GM12878 (cell line): ENCODE measurements around the gene CTBP1. TPM values are rescaled to one million over a fixed set of nuclear protein-coding genes. Genes with fewer than 3 reads are reported as not detected.

ENCODE experiments used
- ATAC-seq: fragments of 200-7000 bp; cut with Tn5 transposase; 3 replicates; pipeline ENCODE4 v1.9.1; 2020; ENCODE audit warnings: mild to moderate bottlenecking, moderate library complexity
- BruUV-seq: library from RNA; stranded (reverse); fragments of 400-500 nt; replicated peaks from 2 replicates; lab custom pipeline; 2021; lab: Mats Ljungman, UMichigan
- CTCF ChIA-PET: fragments of 300-600 bp; sonication (Branson Sonifier 250); formaldehyde crosslinking; extraction: SDS; loops from one replicate; lab custom pipeline; 2021; ENCODE audit warnings: inconsistent platforms; lab: Yijun Ruan, JAX
- POLR2A ChIA-PET: fragments of 350-600 bp; formaldehyde crosslinking; extraction: SDS; loops from one replicate; lab custom pipeline; 2021; ENCODE audit warnings: inconsistent platforms; lab: Charles Lee
- RAD21 ChIA-PET: fragments of 300-600 bp; sonication (Branson Sonifier 250); formaldehyde crosslinking; loops from one replicate; lab custom pipeline; 2023; ENCODE audit warnings: antibody characterized with exemption; ENCODE audit not compliant: unreplicated experiment; lab: Charles Lee
- SMC1A ChIA-PET: fragments of 300-600 bp; sonication (Branson Sonifier 250); formaldehyde crosslinking; loops from one replicate; lab custom pipeline; 2023; ENCODE audit not compliant: unreplicated experiment, uncharacterized antibody; lab: Charles Lee
- DNase-seq: peaks from one replicate; pipeline ENCODE4 v3.0.0-alpha.2; 2011; ENCODE audit warnings: low read depth, low spot score
- FAIRE-seq: peaks from 3 replicates; lab custom pipeline; 2011; peaks lifted over from hg19 to GRCh38; lab: Jason Lieb, UNC
- H2AFZ ChIP-seq: 2 replicates; pipeline ENCODE4 v1.6.0; 2011; ENCODE audit warnings: low read depth, low read length, control low read depth; ENCODE audit not compliant: control insufficient read depth
- H3K27ac ChIP-seq: 2 replicates; pipeline ENCODE4 v1.5.1; 2011; ENCODE audit warnings: control low read depth; ENCODE audit not compliant: control insufficient read depth, insufficient read depth
- H3K27me3 ChIP-seq, 2 experiments: replicated peaks in 1 of 2; 2 replicates each; pipeline versions ENCODE4 v1.6.0 to v1.6.1; 2011; ENCODE audit warnings: low read length in 1 of 2; ENCODE audit not compliant: control insufficient read depth in 2 of 2, insufficient read depth in 2 of 2
- H3K36me3 ChIP-seq, 2 experiments: 2 replicates each; pipeline ENCODE4 v1.5.1; 2011; ENCODE audit warnings: low read length in 1 of 2; ENCODE audit not compliant: control insufficient read depth in 2 of 2, insufficient read depth in 2 of 2
- H3K4me1 ChIP-seq: 2 replicates; pipeline ENCODE4 v1.6.1; 2011; ENCODE audit warnings: mild to moderate bottlenecking, low read length, moderate library complexity, mixed read lengths; ENCODE audit not compliant: control insufficient read depth, insufficient read depth
- H3K4me2 ChIP-seq: 2 replicates; pipeline ENCODE4 v1.6.0; 2011; ENCODE audit warnings: control low read depth; ENCODE audit not compliant: control insufficient read depth, insufficient read depth
- H3K4me3 ChIP-seq: fragments of 200-600 bp; sonication (generic); 2 replicates; pipeline ENCODE4 v1.5.1; 2016
- H3K79me2 ChIP-seq: 2 replicates; pipeline ENCODE4 v1.6.0; 2011; ENCODE audit warnings: low read length; ENCODE audit not compliant: control insufficient read depth, insufficient read depth
- H3K9ac ChIP-seq: 2 replicates; pipeline ENCODE4 v1.8.0; 2011; ENCODE audit warnings: low read length, control low read depth, mixed read lengths; ENCODE audit not compliant: control insufficient read depth, insufficient read depth
- H3K9me3 ChIP-seq: replicated peaks from 3 replicates; pipeline ENCODE4 v1.5.1; 2011; ENCODE audit warnings: mild to moderate bottlenecking, low read length; ENCODE audit not compliant: control insufficient read depth, insufficient read depth
- H4K20me1 ChIP-seq: 2 replicates; pipeline ENCODE4 v1.6.0; 2011; ENCODE audit not compliant: control insufficient read depth, insufficient read depth
- CUX1 ChIP-seq: IDR thresholded peaks from 2 replicates; pipeline ENCODE4 v1.6.1; 2012; ENCODE audit warnings: improper control_type of control experiment, low read depth, low read length; ENCODE audit not compliant: insufficient replicate concordance
- EGR1 ChIP-seq, 2 experiments: IDR thresholded peaks; 1 replicate in 1 of 2; 2 replicates in 1 of 2; pipeline ENCODE4 v1.6.1; 2011 to 2012; ENCODE audit warnings: low read depth in 2 of 2, low read length in 2 of 2, borderline replicate concordance in 1 of 2, mild to moderate bottlenecking in 1 of 2, moderate library complexity in 1 of 2
- ETV6 ChIP-seq, 2 experiments: fragments of 450-650 bp in 1 of 2; IDR thresholded peaks in 1 of 2; conservative IDR thresholded peaks in 1 of 2; 2 replicates each; pipeline ENCODE4 v1.6.1; 2014; ENCODE audit warnings: antibody characterized with exemption in 1 of 2, borderline replicate concordance in 1 of 2, low read depth in 1 of 2, mild to moderate bottlenecking in 1 of 2, moderate library complexity in 1 of 2
- FOS ChIP-seq: IDR thresholded peaks from 3 replicates; pipeline ENCODE4 v1.6.1; 2011; ENCODE audit warnings: borderline replicate concordance; ENCODE audit not compliant: insufficient read length; ENCODE audit errors: extremely low read depth
- IKZF2 ChIP-seq, 2 experiments: fragments of 450-650 bp; IDR thresholded peaks; 2 replicates each; pipeline ENCODE4 v1.6.1; 2017; ENCODE audit warnings: mild to moderate bottlenecking in 2 of 2, moderate library complexity in 2 of 2
- JUND ChIP-seq: IDR thresholded peaks from 2 replicates; pipeline ENCODE4 v1.6.1; 2012; ENCODE audit warnings: low read depth, mild to moderate bottlenecking, low read length, improper control_type of control experiment, moderate library complexity
- KLF5 ChIP-seq: fragments of 450-650 bp; IDR thresholded peaks from 2 replicates; pipeline ENCODE4 v1.6.1; 2014; ENCODE audit warnings: mild to moderate bottlenecking; ENCODE audit not compliant: partially characterized antibody
- MYC ChIP-seq: IDR thresholded peaks from 2 replicates; pipeline ENCODE4 v1.6.1; 2011; ENCODE audit warnings: mild to moderate bottlenecking, low read length, moderate library complexity, inconsistent platforms; ENCODE audit not compliant: insufficient read depth, insufficient replicate concordance, insufficient read length, severe bottlenecking
- NKRF ChIP-seq: fragments of 450-650 bp; conservative IDR thresholded peaks from 2 replicates; pipeline ENCODE4 v1.6.1; 2017; ENCODE audit warnings: mild to moderate bottlenecking, moderate library complexity
- NR2F1 ChIP-seq: fragments of 450-650 bp; conservative IDR thresholded peaks from 2 replicates; pipeline ENCODE4 v1.6.1; 2017; ENCODE audit warnings: mild to moderate bottlenecking
- RAD21 ChIP-seq: IDR thresholded peaks from 2 replicates; pipeline ENCODE4 v1.6.1; 2011; ENCODE audit warnings: mild to moderate bottlenecking, low read depth, low read length, moderate library complexity; ENCODE audit not compliant: insufficient read depth
- SIN3A ChIP-seq: IDR thresholded peaks from 2 replicates; pipeline ENCODE4 v1.6.1; 2012; ENCODE audit warnings: low read depth, low read length, improper control_type of control experiment
- ZNF622 ChIP-seq: fragments of 450-650 bp; IDR thresholded peaks from 2 replicates; pipeline ENCODE4 v1.6.1; 2017; ENCODE audit warnings: mild to moderate bottlenecking, inconsistent platforms
- WGBS: methylation state at CpG from one replicate; pipeline ENCODE4 v1.1.6; 2016; ENCODE audit warnings: low lambda C conversion rate; ENCODE audit not compliant: insufficient replicate concordance, insufficient coverage; ENCODE audit errors: missing lambda C conversion rate; 5-methylcytosine and 5-hydroxymethylcytosine counted together
- in situ Hi-C: fragments of 300-500 bp; cut with MboI; formaldehyde crosslinking; loops from 9 replicates; pipeline ENCODE4 v1.14.3; 2018; ENCODE audit warnings: mixed read lengths
- intact Hi-C: fragments of 100-400 bp; cut with micrococcal nuclease; formaldehyde crosslinking; loops from one replicate; pipeline ENCODE4 v1.14.2; 2022; ENCODE audit not compliant: unreplicated experiment
- polyA plus RNA-seq, 11 experiments: library from polyadenylated mRNA; depleted of rRNA in 4 of 11; unstranded in 6 of 11; stranded (reverse) in 5 of 11; fragments of >200 nt; fragmentation: Nextera tagmentation in 4 of 11; fragmentation: Illumina TruSeq in 1 of 11; extraction: Ambion mirVana in 4 of 11; extraction: Trizol in 1 of 11; gene quantifications; 1 replicate in 1 of 11; 2 replicates in 10 of 11; pipeline versions ENCODE4 v1.2.1 to v1.2.3, GENCODE V29; 2011 to 2016; ENCODE audit warnings: inconsistent platforms in 2 of 11, missing spikeins in 2 of 11, low read depth in 1 of 11
- total RNA-seq, 4 experiments: library from RNA; depleted of rRNA in 3 of 4; stranded (reverse); fragments of >200 nt in 3 of 4; fragmentation: Illumina TruSeq in 1 of 4; extraction: Trizol in 1 of 4; gene quantifications; 2 replicates each; pipeline versions ENCODE4 v1.2.1 to v1.2.3, GENCODE V29; 2013 to 2021

The CTBP1 gene
- total and polyA plus RNA-seq, 10 of the 15 experiments (the other 5 are each of a cell fraction or from before 2014, with no cell fraction given), result 7.4 to 182 (median 63.1) TPM

- DNase-seq, result no peak
- H3K9ac ChIP-seq, result no peak overlapping the region
Observed at GRCh38 chr4:1196421-1197183, 52.3 kb downstream of the CTBP1 start.

More at GRCh38 chr4:1196421-1197183, 52.3 kb downstream of the CTBP1 start:
- no peaks in the 10 kb centered on the region for H3K36me3 ChIP-seq
- ATAC-seq (no peak), FAIRE-seq (no peak)
- H3K4me2 ChIP-seq, result no peak overlapping the region
- no TSS peak for BruUV-seq
- 75% methylated on average over 13 of the region's 13 CpGs for WGBS
- RAD21 ChIA-PET, result no interaction called here
- no peak overlapping the region for H3K27ac ChIP-seq
- no peaks in the 10 kb centered on the region for H4K20me1 ChIP-seq
- POLR2A ChIA-PET, result interaction anchor here (1.2 kb wide), 1 partner anchor 13 kb away, joined by 3 read pairs; no protein-coding TSS in a partner anchor
- in situ Hi-C loops (no loop called here), intact Hi-C loops (no loop called here)
- H3K79me2 ChIP-seq, result peaks cover 19% of the 10 kb centered on the region
- SMC1A ChIA-PET, result interaction anchor here (1.6 kb wide), 1 partner anchor 9 kb away, joined by 5 read pairs; no protein-coding TSS in a partner anchor
- CTCF ChIA-PET, result interaction anchor here (1.0 to 1.5 kb wide), 2 partner anchors 13 to 29 kb away, joined by 3 to 6 read pairs; no protein-coding TSS in a partner anchor
- TF ChIP-seq IKZF2 (IDR thresholded peaks at IDR 0.05) (no peak), NR2F1 (no peak), NKRF (no peak), ETV6 (conservative IDR thresholded peaks at IDR 0.05 in 1 of 2, IDR thresholded peaks at IDR 0.05 in 1 of 2; ENCODE audit: borderline replicate concordance in 1 of 2, low read depth in 1 of 2) (no peak), CUX1 (no peak), EGR1 (IDR thresholded peaks at IDR 0.05; ENCODE audit: borderline replicate concordance in 1 of 2, low read depth in 2 of 2, low read length in 2 of 2) (no peak), FOS (no peak), JUND (no peak), ZNF622 (no peak), SIN3A (no peak), KLF5 (no peak), MYC (no peak), RAD21 (no peak)
- peaks cover 1% of the 10 kb centered on the region; the same call in 2 of the 3 replicates for H3K9me3 ChIP-seq
- no peak overlapping the region for H3K4me3 ChIP-seq
- H2AFZ ChIP-seq, result no peak overlapping the region
- H3K4me1 ChIP-seq, result peaks cover 9% of the 10 kb centered on the region
- H3K27me3 ChIP-seq, result no peaks in the 10 kb centered on the region
